HG03442 (cell line): ENCODE measurements around the gene SERINC4.

ENCODE experiments used
- ATAC-seq: cut with Tn5 transposase; IDR thresholded peaks from one replicate; pipeline ENCODE4 v1.9.1; 2021; ENCODE audit warnings: mild to moderate bottlenecking, moderate library complexity; ENCODE audit not compliant: unreplicated experiment

SERINC4 gene

DNA sequence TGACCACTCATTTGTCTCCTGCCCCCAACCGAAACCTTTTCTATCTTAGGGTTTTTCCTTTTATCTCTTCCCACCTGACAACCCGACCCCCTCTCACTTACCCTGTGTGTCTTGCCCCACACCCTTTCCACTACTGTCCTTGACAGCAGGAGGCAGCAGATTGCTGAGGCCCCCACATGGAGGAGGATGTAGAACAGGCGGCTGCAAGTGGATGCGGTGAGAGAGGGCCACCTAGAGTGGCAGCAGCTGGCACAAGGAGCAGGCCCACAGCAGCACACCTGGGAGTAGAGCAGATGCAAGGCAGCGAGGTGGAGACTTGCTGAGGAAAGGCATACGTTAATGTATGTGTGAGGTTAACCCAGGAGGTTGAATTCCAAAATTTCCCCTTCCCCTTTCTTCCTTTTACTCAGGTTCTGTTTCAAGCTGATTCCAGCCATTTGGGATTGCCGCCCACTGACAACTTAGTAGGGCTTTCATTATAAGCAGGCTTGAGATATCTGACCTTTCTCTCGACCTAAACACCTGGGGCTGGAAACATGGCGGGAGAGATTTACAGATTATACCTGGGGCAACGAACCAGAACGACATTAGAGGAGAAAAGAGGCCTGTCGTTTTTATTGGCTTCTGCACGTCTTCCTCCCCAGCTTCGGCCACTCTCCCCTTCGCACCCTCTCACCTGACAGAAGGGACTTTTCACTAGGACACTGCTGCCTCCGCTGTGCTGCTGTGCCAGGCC is 643 bp downstream of the SERINC4 start:
- ATAC-seq: no peak

DNA sequence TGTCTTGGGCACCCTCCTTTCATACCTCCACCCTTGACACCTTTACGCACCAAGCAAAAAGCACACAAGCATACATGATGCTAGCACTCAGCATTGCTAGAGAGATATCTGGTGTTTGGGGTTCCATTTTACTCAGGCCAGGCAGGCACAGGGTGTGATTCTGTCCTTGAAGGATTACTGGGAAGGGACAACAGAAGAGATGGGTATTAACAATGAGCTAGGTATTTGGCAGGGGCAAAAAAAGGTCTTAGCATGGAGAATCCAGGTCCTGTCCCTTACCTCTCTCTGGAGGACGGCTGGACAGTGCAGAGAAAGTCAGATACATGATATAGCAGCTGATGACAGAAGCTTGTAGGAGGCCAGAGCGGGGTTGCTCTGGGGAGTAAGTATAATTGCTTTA is 3.5 kb downstream of the SERINC4 start:
- no peak for ATAC-seq

- no peak for ATAC-seq
Observed at GRCh38 chr15:43795997-43796396, 4.0 kb downstream of the SERINC4 start.

- ATAC-seq: no peak
Observed at GRCh38 chr15:43795197-43795596, 4.8 kb downstream of the SERINC4 start.

- ATAC-seq: no peak
Observed at GRCh38 chr15:43794269-43795037, 5.6 kb downstream of the SERINC4 start.

- ATAC-seq: no peak
Observed at GRCh38 chr15:43793647-43794046, 6.4 kb downstream of the SERINC4 start.

DNA sequence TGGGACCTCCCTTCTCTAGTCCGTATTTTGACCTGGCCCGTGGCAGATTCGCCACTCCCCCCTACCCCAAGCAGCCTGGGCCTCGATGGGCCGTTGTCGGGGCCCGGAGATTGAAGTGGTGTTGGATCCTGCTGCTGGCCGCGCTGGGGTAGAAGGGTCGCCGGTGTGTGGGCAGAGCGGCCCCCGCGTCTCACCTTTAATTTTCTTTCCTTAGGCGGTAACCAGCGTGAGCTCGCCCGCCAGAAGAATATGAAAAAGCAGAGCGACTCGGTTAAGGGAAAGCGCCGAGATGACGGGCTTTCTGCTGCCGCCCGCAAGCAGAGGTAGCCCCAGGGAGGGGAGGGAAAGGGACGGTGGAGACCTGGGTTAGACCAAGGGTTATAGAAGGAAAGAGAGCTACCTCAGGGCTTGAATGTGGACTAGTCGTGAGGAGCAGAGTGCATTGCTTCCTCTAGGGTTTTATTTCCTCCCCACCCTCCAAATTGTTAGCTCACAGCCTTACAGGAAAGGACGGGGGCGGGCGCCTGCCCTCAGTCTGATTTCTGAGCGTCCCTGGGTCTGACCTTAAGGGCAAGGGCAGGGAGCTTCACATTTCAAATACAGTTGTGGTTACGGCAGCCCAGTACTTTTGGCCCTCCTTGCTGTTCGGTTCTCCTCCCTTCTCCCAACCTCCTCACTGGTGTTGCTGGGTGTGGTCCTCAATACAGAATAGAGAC is 7.1 kb downstream of the SERINC4 start:
- no peak for ATAC-seq

DNA sequence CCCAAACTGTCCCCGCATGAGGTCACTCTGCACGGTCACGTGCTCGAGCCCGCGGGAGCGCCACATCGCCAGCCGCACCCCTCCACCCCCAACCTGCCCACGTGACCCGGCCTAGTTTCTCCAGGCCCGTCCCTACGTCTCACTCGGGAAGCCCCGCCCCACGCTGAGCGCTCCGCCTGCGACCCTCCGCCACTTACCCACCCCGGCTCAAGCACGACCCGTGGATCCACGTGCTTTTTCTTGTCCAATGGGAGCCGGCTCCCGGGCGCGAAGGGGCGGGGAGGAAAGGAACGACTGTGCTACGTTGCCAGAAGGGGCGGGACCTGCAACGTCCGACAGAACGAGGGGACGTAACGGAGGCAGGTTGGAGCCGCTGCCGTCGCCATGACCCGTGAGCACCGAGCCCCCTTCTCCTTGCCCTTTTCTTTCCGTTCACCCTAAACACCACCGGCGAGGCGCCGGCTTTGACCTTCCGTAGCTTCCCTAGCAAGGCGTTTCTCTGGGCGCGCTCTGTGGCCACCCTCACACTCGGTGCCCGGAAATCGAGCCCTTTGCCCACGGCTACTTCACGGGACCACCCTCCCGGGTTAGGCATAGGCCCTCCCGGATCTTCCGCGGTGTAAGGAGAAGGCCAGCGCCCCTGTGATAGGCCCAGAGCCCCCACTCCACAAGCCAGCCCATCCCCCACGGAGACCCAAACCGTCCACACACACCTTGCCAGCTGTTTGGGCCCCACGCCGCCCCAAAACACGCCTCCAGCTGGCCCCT is 7.8 kb downstream of the SERINC4 start, which contains the start of gene SERF2:
TSS of gene SERF2 (plus strand) at position 328 of the 768 bp plus-strand sequence. CDS start at position 385, 57 bp downstream.
- peak; percentile 87 for ATAC-seq

DNA sequence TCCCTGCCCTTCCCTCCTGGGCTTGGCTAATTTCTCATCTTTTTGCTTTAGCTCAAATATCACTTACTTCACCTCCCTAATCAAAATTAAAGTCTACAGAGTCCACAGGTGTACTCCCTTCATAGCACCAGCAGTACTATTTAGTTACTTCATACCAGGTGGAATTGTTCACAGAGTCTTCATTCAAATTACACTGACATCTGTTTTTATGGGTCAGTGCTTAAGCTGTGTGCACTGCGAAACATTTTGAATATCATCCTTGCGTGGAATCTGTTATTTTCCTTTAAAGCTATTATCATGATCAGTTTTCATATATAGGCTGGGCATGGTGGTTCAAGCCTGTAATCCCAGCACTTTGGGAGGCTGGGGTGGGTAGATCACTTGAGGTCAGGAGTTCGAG is 10.6 kb downstream of the SERINC4 start:
- no peak for ATAC-seq

DNA sequence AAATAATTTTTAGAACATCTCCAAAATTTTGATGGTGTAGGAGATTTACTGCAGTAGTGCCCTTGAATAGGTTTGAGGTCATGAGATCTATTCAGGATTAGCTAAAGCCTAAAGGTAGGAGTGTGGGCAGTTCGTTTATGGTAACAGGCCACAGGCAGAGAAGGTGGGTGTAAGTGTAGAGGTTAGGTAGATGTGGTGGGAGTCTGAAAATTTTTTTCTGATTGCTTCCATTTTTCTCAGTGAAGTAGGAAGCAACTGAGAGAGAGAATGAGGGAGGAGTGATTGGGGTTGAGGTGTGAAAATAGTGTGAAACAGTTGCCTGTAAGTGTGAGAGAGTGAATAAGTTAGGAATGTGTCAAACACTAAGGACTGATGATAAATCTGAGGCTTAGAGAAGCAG is 21.0 kb downstream of the SERINC4 start:
- ATAC-seq: no peak

GRCh38 chr15:43777267-43777914 is 22.6 kb downstream of the SERINC4 start:
- ATAC-seq: peak; percentile 49

- ATAC-seq: peak; percentile 29
Observed at GRCh38 chr15:43776718-43777266, 23.2 kb downstream of the SERINC4 start, which contains the start of gene ELL3. TSS of gene ELL3 (minus strand) at chr15:43776966. CDS start at chr15:43776901, 65 bp downstream.

DNA sequence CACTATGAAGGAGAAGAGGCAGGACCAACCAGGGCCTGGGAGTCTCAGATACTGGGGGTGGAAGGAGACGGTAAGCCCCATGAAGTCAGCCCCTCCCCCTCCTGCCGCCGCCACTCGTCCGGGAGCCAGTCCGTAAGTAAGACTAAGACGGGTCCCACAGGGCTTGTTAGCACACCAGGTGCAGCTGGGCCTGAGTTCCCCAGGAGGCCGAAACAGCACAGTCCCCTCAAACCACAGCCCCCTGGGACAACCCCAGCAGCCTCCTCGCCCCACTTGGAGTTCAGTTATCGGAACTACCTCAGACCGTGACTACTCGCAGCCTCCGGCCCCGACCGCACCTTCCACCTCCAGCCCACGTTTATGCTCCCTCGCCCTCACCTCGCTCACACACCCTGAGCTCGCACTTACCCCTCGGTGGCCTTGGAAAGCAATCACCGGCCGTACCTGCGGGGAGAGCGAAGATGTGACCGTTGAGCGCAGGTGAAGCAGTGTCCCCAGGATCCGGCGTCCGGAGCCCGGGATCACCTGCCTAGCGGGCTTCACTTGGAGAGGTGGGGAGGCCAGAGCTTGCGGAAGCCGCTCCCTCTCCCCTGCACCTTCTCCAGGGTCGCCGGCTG is 23.8 kb downstream of the SERINC4 start:
- ATAC-seq: peak; percentile 47

- ATAC-seq: no peak
Observed at GRCh38 chr15:43775411-43775965, 24.5 kb downstream of the SERINC4 start.

GRCh38 chr15:43774062-43774461 is 26.0 kb downstream of the SERINC4 start:
- ATAC-seq: no peak

DNA sequence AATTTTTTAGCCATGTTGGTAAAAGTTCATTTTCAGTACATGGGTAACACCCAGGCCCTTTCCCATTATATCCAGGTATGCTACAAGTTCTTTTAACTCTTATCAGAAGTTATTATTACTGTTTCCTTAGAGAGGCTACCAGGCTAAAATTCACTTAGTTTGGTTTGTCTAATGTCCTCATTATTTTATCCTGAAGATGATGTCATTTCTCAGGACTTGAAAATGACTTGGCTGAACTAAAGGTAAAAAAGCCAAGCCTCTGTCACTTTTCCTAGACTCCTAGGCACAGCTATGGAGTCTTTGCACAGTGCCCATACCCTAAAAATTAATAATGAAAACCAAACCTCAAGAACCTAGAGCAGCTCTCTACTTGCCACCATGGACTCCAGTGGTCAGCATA is 27.4 kb downstream of the SERINC4 start:
- no peak for ATAC-seq

GRCh38 chr15:43771816-43772215 is 28.2 kb downstream of the SERINC4 start:
- no peak for ATAC-seq

- ATAC-seq: no peak
Observed at GRCh38 chr15:43769584-43770228, 30.3 kb downstream of the SERINC4 start.
